Tibial nerve (tissue), 4 donors: ENCODE results near the gene F10.

Experiments used
- CTCF ChIP-seq, 5 experiments: fragments of 200-600 bp in 3 of 5; fragments of 450-650 bp in 2 of 5; sonication (generic) in 3 of 5; IDR thresholded peaks; one replicate each; pipeline ENCODE4 v1.5.1; 2016 to 2019; ENCODE audit warnings: antibody characterized with exemption in 5 of 5, mild to moderate bottlenecking in 3 of 5, moderate library complexity in 2 of 5
- EP300 ChIP-seq, 2 donors: sonication (generic); formaldehyde crosslinking; IDR thresholded peaks; one replicate each; pipeline ENCODE4 v1.6.1; 2017; ENCODE audit warnings: antibody characterized with exemption in 2 of 2, mild to moderate bottlenecking in 1 of 2
- POLR2A ChIP-seq, 2 donors: fragments of 450-650 bp; IDR thresholded peaks; one replicate each; pipeline ENCODE4 v1.6.1; 2017; ENCODE audit warnings: antibody characterized with exemption in 2 of 2, mild to moderate bottlenecking in 2 of 2, moderate library complexity in 2 of 2

- TF ChIP-seq CTCF (IDR thresholded peaks at IDR 0.05): no peak
- TF ChIP-seq POLR2A (IDR thresholded peaks at IDR 0.05): no peak
- no peak for TF ChIP-seq EP300 (IDR thresholded peaks at IDR 0.05)
Observed at GRCh38 chr13:113152984-113153809, 30.6 kb downstream of the F10 start.
